Epithelial cell of prostate (primary cell): ENCODE results near the gene LCN6.
"Not testable (repeated sequence)": the region's sequence is repeated elsewhere in the genome, so short reads cannot be mapped to it uniquely, and the experiment has no call there.

ENCODE experiments used
- DNase-seq: peaks from one replicate; pipeline ENCODE4 v3.0.0-alpha.2; 2011; ENCODE audit warnings: low read depth, low spot score
- H3K27ac ChIP-seq: fragments of 450-650 bp; 2 replicates; pipeline ENCODE4 v1.5.1; 2017; ENCODE audit warnings: mild to moderate bottlenecking

Gene LCN6

DNA sequence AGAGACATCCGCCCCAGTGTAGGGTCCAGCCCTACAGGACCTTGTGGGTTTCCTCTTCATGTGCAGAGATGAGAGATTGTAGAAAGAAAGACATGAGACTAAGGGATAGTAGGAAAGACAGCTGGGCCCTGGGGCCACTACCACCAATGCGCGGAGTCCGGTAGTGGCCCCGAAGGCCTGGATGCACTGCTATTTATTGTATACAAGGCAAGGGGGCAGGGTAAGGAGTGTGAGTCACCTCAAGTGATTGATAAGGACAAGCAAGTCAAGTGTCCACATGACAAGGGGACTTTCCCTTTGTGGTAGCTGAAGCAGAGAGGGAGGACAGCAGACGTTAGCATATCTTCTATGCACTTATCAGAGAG, 36.7 kb upstream of the LCN6 start:
- H3K27ac ChIP-seq = no peak overlapping the region
- no peak for DNase-seq

- DNase-seq = no peak
- H3K27ac ChIP-seq = no peak overlapping the region
Observed at GRCh38 chr9:136784249-136784996, 36.1 kb upstream of the LCN6 start.

GRCh38 chr9:136782452-136782851, 34.1 kb upstream of the LCN6 start:
- no peak for DNase-seq
- no peak overlapping the region for H3K27ac ChIP-seq

DNA sequence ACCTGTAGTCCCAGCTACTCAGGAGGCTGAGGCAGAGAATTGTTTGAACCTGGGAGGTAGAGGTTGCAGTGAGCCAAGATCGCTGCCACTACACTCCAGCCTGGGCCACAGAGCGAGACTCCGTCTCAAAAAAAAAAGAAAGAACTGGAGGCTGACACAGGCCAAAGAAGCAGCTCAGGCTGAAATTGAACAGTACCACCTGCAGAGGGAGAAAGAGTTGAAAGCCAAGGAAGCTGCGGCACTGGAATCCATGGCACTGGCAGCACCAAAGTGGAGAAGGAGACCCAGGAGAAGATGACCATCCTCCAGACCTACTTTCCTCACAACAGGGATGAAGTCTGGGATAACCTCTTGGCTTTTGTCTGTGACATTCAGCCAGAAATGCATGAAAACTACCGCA, 31.5 kb upstream of the LCN6 start:
- no peak for DNase-seq
- no peak overlapping the region for H3K27ac ChIP-seq

- H3K27ac ChIP-seq = no peak overlapping the region
- no peak for DNase-seq
Observed at GRCh38 chr9:136777359-136777758, 29.0 kb upstream of the LCN6 start.

DNA sequence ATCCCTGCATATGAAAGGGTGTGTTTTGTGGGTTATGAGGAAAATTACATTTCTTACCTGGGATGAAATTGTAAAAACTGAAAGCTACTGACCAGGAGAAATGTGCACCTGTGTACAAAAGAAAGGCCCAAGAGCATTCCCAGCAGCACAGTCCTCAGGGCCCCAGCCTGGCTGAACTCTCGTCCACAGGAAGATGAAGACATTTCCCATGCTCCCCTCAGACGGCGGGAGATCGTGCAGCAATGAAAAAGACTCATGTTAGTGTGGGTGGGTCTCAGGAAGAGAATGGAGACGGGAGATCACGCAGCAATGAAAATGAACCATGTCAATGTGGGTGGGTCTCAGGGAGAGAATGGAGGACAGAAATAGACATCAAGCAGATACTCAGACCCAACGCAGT, 28.6 kb upstream of the LCN6 start:
- DNase-seq = no peak
- H3K27ac ChIP-seq = no peak overlapping the region

GRCh38 chr9:136775191-136775590, 26.9 kb upstream of the LCN6 start:
- H3K27ac ChIP-seq = no peak overlapping the region
- DNase-seq = no peak

- no peak for DNase-seq
- no peak overlapping the region for H3K27ac ChIP-seq
Observed at GRCh38 chr9:136774416-136775045, 26.2 kb upstream of the LCN6 start.

DNA sequence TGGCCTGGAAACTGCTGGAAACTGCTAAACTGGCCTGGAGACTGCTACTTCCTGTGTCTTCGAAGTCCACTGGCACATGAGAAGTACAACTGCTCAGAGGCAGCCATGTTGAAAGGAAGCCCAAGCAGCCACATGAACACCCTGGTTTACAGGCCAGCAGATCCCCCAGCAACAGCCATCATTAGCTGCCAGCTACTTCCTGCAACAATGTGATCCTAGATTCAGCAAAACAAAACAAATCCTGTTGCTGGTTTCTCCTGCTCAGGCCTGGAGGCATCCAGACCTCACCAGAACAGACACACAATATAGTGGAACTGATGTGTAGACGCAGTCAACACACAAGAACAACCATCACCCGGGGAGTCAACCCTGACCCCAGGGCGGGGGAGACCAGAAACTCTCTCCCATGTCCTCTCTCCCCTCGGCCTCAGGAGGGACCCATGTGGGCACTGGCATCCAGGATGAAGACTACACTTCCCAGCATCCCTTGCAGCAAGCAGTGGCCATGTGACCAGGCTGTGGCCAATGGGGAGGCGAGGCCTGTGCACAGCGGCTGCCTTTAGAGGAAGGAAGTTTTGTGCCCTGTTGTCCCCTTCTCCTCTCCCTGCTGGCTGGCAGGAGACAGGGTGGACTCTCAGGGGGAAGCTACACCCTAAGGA, 25.2 kb upstream of the LCN6 start:
- no peak overlapping the region for H3K27ac ChIP-seq
- DNase-seq = no peak

DNA sequence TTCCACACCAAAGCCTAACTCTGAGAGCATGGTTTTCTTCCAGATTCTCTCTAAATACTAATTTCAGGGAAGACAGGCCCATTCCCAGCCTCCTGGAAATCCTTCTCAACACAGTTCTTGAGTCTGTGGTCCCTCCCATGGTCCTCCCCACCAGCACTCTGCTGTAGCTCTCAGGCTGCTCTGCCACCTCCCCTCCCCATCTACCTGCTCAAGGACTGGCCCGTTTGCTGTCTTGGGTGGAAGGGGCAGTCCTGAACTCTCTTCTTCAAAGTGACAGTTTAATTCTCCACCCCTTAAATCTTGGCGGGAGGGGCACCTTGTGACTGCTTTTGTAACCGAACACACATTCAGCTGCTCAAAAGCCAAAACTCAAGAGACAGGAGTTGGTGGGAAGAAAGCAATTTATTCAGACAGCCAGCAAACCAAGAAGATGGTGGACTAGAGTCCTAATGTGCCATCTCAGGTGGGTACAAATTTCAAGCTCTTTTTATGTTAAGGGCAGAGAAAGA, 23.6 kb upstream of the LCN6 start:
- no peak for DNase-seq
- no peak overlapping the region for H3K27ac ChIP-seq

DNA sequence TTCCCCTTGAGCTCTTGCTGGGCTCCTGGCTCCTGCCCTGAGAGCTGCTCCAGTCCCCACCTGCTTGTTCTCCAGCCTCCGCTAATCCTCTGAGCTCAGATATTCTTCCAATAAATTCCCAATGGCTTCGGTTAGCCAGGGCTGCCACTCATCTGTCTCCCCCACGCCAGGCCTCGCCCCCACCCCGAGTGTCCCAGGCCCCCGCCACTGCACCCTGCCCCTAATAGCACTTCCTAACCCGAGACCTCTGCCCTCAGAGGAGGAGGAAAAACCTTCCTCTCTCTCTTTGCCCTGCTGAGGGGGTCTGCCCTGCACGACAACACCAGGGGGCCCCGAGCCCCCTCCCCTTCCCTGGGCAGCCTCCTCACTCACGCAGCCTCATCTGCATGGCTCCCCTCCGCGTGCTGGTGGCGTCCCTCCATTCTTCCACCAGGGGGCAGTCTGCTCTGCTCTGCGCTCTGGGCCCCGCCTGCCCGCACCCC, 21.4 kb upstream of the LCN6 start:
- DNase-seq = no peak
- H3K27ac ChIP-seq = no peak overlapping the region

DNA sequence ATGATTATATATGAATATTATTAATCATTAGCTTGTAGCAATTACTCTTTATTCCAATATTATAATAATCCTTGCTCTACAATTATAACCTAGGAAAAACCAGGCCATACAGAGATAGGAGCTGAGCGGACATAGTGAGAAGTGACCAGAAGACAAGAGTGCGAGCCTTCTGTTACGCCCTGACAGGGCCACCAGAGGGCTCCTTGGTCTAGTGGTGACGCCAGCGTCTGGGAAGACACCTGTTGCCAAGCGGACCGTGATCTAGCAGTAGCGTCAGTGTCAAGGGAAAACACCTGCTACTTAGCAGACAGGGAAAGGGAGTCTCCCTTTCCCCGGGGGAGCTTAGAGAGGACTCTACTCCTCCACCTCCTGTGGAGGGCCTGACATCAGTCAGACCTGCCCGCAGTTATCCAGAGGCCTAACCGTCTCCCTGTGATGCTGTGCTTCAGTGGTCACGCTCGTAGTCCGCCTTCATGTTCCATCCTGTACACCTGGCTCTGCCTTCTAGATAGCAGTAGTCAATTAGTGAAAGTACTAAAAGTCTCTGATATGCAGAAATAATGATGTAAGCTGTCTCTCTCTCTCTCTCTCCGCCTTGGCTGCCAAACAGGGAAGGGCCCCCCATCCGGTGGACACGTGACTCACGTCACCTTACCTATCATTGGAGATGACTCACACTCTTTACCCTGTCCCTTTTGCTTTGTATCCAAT, 18.2 kb upstream of the LCN6 start:
- not testable (repeated sequence) for H3K27ac ChIP-seq, DNase-seq

GRCh38 chr9:136765745-136766409, 17.6 kb upstream of the LCN6 start:
- H3K27ac ChIP-seq, DNase-seq: not testable (repeated sequence)

GRCh38 chr9:136765041-136765440, 16.7 kb upstream of the LCN6 start:
- no peak for DNase-seq

GRCh38 chr9:136764301-136764891, 16.1 kb upstream of the LCN6 start, which contains the start of gene LCN15:
LCN15 (minus strand) TSS chr9:136764518; CDS start chr9:136764488, 30 bp downstream.
- H3K27ac ChIP-seq = no peak within 1 kb of the TSS
- DNase-seq = no peak

More at GRCh38 chr9:136765041-136765440, 16.7 kb upstream of the LCN6 start:
- no peak overlapping the region for H3K27ac ChIP-seq

GRCh38 chr9:136763649-136764035, 15.3 kb upstream of the LCN6 start:
- DNase-seq = no peak
- H3K27ac ChIP-seq = no peak overlapping the region

GRCh38 chr9:136762915-136763648, 14.8 kb upstream of the LCN6 start:
- H3K27ac ChIP-seq = no peak overlapping the region
- no peak for DNase-seq

- DNase-seq = no peak
- H3K27ac ChIP-seq = no peak overlapping the region
Observed at GRCh38 chr9:136762221-136762691, 13.9 kb upstream of the LCN6 start.

DNA sequence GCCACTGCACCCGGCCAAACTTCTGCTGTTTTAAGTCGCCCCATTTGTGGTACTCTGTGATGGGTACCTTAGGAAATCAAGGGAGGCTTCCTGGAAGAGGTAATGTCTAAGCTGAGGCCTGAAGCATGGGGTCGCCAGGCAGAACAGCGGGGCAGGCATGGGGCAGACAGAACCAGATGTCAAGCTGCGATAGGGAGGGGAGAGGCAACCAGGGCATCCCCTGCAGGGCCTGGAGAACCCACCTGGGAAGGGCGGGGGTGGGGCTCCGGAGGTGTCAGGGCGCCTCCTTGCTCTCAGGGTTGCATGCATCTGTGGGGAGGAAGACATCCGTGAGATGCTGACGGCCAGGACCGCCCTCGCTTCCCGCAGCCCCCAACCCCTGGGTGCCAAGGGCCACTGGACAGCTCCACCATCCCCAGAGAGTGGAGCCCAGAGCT, 13.2 kb upstream of the LCN6 start:
- no peak overlapping the region for H3K27ac ChIP-seq
- DNase-seq = no peak
